GM06990 (cell line): Measurements from ENCODE around the gene TYSND1.
A peak's percentile ranks its signal among the peaks of the same experiment; 100 is the strongest.

Experiments used
- DNase-seq: peaks from one replicate; pipeline ENCODE4 v3.0.0-alpha.2; 2011; ENCODE audit not compliant: insufficient read length; ENCODE audit errors: extremely low read depth
- H3K27me3 ChIP-seq: replicated peaks from 2 replicates; pipeline ENCODE4 v1.6.0; 2011; ENCODE audit warnings: low read length; ENCODE audit not compliant: control insufficient read depth, insufficient read depth
- H3K36me3 ChIP-seq: 2 replicates; pipeline ENCODE4 v1.5.1; 2011; ENCODE audit warnings: low read length; ENCODE audit not compliant: control insufficient read depth, insufficient read depth
- H3K4me3 ChIP-seq: replicated peaks from 2 replicates; pipeline ENCODE4 v1.5.1; 2011; ENCODE audit warnings: low read depth, mild to moderate bottlenecking, control low read depth, low read length
- TF ChIP-seq, protein P1 (sequence below): IDR thresholded peaks from 2 replicates; pipeline ENCODE4 v1.5.1; 2011; ENCODE audit warnings: low read length, control low read depth, mild to moderate bottlenecking, inconsistent platforms; ENCODE audit not compliant: insufficient read depth, poor library complexity, severe bottlenecking

Gene TYSND1

DNA sequence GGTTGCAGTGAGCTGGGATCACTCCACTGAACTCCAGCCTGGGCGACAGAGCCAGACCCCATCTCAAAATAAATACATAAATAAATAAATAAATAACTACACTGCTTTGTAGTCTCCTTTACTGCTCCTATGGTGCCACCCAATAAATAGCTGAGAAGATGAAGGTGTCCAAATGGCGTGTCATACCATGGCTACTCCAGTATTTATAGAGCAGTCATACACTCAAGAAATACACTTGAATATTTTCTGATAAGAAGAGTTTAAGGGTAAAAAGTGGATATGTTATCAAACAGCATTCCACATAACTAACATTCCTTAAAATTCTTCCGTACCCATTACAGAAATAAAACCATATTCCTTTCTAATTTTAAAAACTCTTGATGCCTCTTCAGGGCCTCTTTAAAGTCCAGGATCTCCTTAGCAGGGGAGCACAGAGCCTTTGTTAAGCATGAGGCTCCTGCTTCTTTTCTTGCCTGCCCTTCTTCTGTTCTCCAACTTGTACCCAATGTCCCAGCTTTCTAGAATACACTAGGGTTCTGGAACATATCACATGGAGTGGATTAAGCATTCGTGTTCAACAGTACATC is 31.7 kb upstream of the TYSND1 start:
- Histone ChIP-seq H3K27me3 (no peaks in the 10 kb centered on the region), H3K36me3 (no peaks in the 10 kb centered on the region), H3K4me3 (no peak overlapping the region)
- TF ChIP-seq, protein P1, sequence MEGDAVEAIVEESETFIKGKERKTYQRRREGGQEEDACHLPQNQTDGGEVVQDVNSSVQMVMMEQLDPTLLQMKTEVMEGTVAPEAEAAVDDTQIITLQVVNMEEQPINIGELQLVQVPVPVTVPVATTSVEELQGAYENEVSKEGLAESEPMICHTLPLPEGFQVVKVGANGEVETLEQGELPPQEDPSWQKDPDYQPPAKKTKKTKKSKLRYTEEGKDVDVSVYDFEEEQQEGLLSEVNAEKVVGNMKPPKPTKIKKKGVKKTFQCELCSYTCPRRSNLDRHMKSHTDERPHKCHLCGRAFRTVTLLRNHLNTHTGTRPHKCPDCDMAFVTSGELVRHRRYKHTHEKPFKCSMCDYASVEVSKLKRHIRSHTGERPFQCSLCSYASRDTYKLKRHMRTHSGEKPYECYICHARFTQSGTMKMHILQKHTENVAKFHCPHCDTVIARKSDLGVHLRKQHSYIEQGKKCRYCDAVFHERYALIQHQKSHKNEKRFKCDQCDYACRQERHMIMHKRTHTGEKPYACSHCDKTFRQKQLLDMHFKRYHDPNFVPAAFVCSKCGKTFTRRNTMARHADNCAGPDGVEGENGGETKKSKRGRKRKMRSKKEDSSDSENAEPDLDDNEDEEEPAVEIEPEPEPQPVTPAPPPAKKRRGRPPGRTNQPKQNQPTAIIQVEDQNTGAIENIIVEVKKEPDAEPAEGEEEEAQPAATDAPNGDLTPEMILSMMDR, result no peak
- DNase-seq, result no peak

DNA sequence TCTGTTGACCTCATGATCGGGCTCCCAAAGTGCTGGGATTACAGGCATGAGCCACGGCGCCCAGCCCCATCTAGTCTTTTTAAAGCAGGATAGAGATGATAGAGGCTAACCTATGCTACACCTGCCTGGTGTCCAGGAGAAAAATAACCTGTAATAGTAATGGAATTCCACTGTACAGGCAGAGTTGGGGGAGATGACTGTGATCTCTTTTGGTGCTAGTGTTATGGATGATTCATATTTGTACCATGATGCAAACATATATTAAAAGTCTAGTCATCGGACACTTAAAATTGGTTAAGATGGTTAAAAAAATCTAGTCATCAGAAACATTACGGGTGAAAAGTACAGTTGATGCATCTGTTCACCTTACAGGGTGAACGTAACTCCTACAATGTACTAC is 29.9 kb upstream of the TYSND1 start:
- no peaks in the 10 kb centered on the region for H3K27me3 ChIP-seq
- no peaks in the 10 kb centered on the region for H3K36me3 ChIP-seq
- no peak overlapping the region for H3K4me3 ChIP-seq
- no peak for DNase-seq
- TF ChIP-seq, protein P1, result no peak

DNA sequence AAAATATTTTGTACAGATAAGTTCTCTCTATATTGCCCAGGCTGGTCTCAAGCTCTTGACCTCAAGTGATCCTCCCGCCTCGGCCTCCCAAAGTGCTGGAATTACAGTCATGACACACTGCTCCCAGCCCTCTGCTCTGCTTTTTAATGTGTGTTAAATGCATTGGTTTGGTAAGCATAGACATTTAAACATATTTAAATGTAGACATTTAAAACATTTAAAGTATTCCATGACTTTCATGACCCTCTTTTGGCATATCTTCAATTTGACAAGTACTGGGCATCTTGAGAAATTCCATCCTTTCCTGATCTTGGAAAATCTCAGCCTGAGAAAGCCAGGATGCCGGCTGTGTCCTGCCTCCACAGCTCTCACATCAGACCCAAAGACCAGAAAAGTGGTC is 29.0 kb upstream of the TYSND1 start:
- Histone ChIP-seq H3K27me3 (no peaks in the 10 kb centered on the region), H3K4me3 (no peak overlapping the region), H3K36me3 (no peaks in the 10 kb centered on the region)
- TF ChIP-seq, protein P1, result no peak
- DNase-seq, result no peak

DNA sequence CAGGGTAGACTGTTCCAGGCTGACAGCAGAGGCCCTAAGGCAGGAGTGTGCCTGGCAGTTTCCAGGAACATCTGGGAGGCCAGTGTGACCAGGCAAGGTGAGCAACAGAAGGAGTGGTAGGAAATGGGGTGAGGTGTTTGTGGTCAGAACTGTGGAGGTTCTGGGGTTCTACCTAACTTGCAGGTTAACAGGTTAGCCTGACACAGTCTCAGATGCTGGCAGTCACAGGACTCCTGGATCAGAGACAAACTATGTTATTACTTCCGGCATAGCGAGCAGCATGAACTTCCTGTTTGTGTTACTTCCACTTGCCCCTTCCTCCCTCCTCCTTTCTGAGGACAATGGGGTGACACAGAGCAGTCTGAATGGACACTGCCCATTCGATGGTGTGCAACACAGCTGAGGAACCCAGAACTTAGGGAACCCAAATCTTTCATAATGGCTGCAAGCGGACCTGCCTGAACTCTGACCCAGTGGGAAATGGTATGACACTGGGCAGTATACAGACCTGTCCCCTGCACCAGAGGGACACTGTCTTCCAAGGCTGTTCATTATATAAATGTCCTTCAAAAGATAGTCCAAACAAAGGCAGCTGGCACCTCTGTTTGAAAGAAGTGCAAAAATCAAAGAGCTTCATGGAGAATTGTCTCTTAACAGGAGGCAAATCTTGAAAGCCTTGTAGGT is 27.7 kb upstream of the TYSND1 start:
- no peaks in the 10 kb centered on the region for H3K36me3 ChIP-seq
- peak; percentile 31 for DNase-seq
- H3K4me3 ChIP-seq, result no peak overlapping the region
- TF ChIP-seq, protein P1, result no peak
- H3K27me3 ChIP-seq, result no peaks in the 10 kb centered on the region

DNA sequence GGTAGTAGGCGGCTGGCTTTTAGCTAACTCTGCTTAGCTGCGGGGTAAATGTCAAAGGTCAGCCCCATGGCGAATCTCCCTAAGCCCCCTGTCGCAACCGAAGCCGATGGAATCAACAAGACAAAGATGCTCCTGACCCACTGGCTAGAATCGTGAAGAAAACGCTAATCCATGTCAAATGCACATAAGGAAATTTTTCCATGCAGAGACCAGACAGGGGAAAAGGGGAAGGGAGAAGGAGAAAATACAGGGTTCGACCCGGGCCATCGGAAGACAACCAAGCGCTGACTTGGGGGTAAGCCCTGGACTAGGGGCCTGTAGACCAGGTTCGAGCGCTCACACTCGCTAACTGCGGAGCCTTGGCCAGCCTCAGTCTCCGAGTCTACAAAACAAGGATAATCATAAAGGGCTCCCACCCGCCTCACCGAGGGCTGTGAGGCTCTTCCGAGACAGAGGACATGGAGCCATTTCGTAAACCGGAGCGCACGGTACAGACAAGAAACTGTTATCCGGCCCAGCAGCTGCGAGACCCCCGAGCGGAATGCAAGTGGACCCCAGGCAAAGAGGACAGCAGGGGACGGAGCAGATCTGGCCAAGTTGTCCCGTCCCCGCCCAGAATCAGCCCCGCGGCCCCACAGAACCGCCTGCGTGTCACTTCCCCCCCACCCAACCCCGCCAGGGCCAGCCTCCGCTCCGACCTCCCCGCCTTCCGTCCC is 23.3 kb upstream of the TYSND1 start:
- Histone ChIP-seq H3K4me3 (peak overlapping the region; percentile 98), H3K27me3 (no peaks in the 10 kb centered on the region), H3K36me3 (peaks cover 4% of the 10 kb centered on the region)
- no peak for DNase-seq
- TF ChIP-seq, protein P1, result no peak
